Measurements from ENCODE around the gene FMNL2. TPM values are rescaled to one million over a fixed set of nuclear protein-coding genes. Genes with fewer than 3 reads are reported as not detected.

The FMNL2 gene
- total RNA-seq, 1 experiment from 2014 or later: 98.0 TPM

DNA sequence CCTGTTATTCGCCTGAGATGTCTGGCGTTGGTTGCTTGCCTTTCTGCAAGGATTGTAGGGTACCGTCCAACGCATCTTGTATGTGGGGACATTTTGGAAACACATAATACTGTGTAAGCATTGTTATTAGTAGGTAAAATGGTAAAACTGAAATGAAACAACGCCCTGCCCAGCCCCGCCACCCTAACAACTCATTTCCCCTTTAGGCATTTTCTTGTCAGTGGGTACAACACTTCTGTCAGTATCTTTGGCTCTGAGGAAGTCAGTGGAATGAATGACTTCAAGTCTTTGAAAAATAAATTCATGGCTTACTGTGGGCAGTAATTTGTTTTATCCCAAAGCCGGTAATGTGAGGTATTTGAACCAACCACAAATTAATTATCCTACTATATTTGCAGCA is 86.0 kb downstream of the FMNL2 start:
- DNase-seq (ENCODE audit: extremely low read depth, low read depth): no peak

DNA sequence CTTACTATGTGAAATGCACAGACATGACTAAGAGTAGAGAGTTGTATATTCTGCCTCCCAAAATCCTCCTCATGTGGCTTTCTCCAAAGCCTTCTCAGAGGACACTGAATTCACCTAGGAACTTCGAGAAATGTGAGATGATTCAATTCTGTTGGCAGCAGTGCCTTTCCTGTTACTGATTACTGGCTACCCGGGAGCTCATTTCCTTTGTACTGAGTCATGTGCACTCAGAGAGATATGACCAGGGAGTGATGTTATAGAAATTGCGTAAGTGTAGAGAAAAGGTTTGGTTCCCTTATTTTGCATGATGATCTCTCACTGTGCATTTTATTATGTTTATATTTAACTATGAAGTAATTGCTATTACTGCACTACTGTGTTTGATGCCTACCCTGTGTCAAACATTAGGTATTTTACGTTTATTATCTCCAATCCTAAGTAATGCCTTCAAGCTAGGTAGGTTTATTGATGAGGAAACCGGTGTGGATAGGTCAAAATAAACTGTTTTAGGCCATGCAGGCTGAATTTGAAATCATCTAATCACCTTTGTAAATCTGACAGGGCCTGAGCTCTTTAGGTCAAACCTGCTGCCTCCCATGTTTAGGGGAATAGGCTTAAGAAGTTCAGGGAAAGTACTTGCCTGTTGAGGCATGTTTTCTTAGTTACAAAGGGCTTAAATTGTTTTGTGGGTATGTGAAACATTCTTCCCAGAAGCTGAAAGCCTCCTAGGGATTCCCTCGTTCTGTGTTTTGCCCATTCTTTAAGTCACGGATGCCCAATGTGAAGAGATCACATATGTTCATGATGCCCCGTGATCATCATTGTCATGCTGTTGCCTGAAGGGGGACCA is 86.8 kb downstream of the FMNL2 start:
- peak; percentile 95 for DNase-seq (ENCODE audit: extremely low read depth, low read depth)

DNA sequence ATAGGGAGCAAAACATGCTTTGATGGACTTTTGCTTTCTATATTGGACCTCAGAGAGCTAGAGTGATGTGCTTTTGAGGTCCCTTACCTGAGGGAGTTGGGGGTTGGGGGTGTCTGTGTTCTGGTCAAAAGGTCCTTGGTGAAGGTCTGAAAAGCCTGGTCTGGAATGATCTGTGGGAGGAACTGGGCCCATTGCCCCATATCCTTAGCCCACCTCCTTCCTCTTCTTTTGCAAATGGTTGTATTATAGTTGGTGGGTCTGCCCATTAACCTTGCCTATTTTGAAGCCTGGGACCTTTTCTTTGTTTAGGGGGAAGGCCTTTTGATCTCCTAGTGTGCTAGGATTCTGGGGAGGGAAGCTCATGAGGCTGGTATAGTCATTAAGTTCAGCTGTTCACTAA is 88.7 kb downstream of the FMNL2 start:
- DNase-seq (ENCODE audit: extremely low read depth, low read depth): no peak

DNA sequence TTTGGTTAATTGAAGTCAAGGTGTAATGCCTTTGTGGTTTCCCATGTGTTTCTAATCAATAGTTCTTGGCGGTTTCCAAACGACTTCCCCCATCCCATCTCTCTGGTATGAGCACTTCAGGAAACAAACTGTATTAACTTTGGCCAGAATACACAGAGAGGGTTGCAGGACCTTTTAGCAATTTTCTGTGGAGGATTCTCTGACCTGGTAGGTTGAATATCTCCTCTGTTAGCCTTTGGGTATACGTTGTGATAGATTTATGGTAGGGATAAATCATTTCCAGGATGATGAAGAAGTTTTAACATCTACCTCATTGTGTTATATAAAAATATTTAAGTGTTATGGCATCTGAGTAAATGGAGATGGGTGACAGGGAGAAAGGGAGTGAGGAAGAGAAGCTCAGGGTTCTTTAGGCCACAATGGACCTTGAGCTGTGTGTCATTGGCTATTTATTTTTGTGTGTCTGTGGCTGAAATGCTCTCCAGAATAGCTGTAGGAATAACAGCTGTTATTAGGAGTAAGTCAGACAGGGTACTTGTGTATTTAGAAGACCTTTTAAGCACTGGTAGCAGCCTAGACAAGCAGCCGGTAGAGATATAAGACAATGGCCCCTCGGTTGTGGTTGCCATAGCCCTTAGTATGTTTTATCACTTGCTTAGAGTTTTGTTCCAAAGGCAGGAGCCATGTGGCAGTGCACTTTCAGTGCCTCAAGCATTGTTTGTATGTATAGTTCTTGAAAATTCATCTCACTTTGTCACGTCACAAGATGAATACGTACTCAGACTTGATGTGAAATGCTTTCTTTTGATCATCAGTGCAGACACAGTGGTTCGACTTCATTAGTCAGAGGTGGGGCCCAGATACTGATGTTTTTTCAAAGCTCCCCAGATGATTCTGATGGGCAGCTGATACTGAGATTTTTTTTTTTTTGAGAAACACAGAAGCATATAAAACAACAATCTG is 91.1 kb downstream of the FMNL2 start:
- DNase-seq (ENCODE audit: extremely low read depth, low read depth): no peak

DNA sequence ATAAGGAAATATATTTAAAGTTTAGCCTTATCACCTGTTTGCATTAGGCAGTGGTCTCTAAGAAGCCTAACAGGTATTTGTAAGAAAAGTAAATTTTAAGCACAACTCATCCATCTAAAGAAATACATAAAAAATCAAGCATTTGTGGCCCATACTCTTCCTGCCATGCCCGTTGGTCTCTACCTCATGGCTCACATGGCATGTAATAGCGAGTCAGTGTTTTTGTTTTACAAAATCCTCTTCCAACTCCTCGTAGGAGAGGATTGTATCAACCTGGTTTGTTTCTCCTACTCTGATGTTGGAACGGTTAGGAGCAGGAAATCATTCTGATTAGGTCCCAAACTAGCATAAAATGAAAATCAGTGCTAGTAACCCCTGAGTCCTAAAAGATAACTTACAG is 91.8 kb downstream of the FMNL2 start:
- DNase-seq (ENCODE audit: extremely low read depth, low read depth): no peak

DNA sequence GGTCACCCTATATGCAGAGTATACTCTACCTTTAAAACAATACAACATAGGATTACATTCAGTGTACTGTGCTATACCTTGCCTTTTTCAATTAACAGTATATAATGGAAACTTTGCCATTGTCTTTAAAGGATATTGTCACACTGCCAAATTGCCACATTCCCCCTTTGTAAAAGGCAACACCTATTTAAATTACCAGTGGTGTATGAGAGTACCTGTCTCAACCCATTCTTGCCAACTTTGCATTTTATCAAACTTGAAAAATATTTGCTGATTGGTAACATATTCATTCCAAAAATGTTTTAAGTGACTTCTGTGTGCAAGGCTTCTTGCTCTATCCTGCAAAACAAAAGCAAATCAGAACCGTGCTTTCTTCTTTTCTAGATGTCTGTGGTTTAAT is 92.9 kb downstream of the FMNL2 start:
- no peak for DNase-seq (ENCODE audit: extremely low read depth, low read depth)

DNA sequence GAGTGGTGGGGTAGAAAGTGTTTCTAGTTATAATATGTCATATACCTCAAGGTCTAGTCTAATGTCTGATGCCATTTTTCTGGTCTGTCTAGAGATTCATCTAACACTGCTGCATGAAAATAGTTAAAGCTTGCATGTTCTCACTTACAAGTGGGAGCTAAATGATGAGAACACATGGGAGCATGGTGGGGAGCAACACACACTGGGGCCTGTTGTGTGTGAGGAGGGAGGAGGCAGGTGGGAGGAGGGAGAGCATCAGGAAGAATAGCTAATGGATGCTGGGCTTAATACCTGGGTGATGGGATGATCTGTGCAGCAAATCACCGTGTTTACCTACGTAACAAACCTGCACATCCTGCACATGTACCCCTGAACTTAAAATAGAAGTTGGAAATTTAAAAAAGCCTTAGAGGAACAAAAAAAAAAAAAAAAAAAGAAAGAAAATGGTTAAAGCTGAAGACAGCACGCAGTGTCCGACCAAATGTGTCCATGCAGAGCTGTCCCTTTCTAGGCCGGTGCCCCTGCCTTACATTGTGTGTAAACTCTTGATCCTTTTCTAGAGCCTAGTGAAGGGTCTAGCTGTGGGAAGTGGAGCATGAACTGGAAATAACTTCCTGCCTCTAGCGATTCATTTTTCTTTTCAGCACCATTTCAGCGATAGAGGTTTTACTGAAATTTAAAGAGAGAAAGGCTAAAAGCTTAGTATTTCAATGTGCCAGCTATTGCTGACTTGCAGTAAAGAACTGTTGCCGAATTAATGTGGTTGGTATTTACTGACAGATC is 94.0 kb downstream of the FMNL2 start:
- DNase-seq (ENCODE audit: extremely low read depth, low read depth): no peak

DNA sequence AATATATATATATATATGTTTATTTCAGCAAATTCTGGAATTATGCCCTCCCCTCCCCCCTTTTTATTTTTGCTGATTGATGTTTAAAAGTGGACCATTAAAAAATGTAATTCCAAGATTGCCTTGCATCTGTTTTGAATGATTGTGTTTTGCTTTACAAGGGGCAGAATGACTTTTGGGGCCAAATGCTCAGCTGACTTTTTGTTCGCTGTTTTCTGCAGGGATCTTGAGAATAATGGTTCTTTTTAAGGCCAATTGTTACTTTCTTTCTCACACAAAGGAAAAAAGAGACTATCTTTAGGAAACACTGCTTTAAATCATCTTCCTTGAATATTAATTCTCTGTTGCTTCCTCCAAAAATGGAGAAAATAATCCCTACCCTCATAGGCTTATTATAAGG is 95.9 kb downstream of the FMNL2 start:
- DNase-seq (ENCODE audit: extremely low read depth, low read depth): no peak

DNA sequence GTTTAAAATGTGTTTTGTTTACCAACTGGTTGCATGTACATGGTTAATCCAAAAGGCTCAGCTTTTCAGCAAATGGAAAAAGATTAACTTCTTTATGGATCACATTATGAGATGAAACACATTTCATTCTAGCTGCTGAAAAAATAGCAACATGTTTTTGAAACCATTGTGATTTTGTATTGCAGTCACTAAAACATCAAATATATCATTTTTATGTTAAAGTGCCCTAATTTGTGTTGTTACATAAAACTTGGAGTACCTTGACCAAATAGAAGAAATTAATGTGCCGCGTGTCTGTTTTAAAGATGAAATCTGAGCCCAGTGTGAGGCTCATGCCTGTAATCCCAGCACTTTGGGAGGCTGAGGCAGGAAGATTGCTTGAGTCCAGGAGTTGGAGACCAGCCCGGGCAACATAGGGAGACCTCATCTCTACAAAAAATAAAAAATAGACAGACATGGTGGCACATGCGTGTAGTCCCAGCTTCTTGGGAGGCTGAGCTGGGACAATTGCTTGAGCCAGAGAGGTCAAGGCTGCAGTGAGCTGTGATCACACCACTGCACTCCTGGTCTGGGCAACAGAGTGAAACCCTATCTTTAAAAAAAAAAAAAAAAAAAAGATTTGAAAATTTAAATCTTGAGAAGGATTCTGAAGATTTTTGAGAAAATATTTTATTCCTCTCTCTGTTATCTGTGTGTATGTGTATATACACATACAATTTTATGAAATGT is 96.6 kb downstream of the FMNL2 start:
- no peak for DNase-seq (ENCODE audit: extremely low read depth, low read depth)

DNA sequence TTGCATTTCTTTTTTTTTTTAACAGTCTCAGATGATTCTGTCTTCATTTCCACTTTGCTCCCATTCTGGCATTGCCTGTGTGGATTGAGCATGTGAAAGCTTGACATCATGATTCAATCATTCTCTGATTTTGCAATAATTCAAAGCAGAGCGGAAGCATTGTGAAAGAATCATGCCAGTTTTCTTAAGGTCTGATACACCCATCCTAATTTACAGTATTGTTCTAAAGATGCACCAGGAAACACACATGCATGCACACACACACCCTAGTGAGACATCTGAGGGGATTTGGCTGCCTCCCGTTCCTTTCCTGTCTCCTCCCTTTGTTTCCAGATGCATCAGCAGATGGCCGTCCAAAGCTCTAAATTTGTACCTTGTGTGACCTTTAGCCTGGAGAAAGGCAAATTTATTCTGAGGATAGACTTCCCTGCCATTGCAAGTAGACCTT is 97.3 kb downstream of the FMNL2 start:
- peak; percentile 95 for DNase-seq (ENCODE audit: extremely low read depth, low read depth)

DNA sequence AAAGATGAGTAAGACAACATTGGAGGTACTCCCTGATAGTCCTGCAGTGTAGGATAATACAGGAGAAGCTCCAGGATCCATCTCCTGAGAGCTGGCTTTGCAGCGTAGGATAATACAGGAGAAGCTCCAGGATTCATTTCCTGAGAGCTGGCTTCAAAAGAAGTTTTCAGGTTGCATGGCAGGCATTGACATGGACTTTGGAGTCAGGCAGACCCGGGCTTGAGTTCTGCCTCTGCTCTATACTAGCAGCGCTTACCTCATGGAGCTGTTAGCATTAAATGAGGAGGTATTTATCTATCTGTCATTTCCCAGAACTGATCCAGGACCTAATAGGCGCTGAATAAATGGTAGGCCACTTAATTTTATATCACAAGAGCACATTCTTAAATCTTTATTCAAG is 97.8 kb downstream of the FMNL2 start:
- no peak for DNase-seq (ENCODE audit: extremely low read depth, low read depth)

DNA sequence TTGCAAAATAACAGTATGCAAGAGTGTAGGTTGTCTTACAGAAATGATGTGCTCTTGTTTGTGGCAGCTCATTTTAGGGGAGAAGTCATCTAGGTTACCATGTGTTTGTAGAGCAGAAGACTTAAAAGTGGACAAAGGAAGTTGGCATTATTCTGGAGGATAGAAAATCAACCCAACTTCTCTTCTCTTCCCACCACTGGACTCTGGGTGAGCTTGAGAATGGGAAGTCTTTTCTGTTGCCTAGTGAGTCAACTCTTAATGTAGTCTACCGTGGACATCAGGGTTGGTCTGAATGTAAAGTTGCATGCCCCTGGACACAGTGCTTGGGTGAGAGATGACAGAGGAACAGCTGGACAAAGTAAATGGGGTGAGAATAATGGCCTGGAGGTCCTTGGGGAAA is 98.3 kb downstream of the FMNL2 start:
- no peak for DNase-seq (ENCODE audit: extremely low read depth, low read depth)

DNA sequence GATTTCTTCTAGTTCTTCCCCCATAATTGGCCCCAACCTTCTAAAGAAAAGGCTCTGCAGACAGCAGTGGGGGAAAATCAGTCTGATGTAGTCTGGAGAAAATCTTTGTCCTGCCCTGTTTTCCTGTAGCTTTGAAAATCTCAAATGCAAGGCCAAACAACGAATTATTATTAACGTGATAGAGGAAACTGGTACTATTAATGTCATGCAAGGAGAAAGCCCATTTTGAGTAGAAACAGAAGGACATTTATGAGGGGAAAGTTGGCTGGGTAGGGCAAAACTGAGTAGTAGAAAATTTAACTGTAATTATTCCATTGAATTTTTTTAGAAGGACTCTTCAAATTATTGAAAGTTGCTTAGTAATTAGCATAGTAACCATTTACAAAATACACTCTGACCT is 98.8 kb downstream of the FMNL2 start:
- no peak for DNase-seq (ENCODE audit: extremely low read depth, low read depth)

DNA sequence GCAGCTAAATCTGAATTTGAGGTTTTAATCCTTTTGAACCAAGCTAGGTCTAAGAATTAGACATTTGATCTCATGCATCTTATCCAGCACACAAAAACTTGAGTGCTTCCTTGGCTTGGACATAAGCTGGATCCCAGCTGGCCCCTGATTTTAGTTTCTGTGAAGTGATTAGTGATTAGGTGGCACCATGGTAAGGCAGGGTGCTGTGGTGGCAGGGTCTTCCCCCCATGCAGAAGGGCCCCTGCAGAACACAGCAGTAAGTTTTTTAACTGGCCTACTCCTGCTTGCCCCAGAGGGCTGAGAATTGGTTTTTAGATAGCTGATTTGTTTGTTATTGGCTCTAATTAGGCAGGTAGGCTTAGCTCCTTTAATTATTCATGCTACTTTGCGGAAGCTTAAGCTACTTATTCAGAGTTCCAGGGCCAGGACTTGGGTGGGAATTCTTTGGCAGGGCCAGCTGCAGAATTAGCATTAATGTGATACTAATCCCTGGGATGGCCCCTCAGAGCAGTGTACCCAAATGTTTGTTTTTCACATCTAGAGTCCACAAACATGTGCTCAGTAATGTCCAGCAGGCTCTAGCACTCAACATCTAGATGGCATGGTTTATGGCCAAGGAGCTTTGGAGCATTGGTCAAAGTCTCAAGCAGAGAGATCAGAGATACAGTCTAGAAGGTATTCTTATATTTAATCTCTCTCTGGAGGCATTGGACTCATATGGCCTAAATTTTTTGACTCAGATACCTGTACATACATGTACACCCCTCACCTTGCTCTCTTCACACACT is 99.6 kb downstream of the FMNL2 start:
- no peak for DNase-seq (ENCODE audit: extremely low read depth, low read depth)

DNA sequence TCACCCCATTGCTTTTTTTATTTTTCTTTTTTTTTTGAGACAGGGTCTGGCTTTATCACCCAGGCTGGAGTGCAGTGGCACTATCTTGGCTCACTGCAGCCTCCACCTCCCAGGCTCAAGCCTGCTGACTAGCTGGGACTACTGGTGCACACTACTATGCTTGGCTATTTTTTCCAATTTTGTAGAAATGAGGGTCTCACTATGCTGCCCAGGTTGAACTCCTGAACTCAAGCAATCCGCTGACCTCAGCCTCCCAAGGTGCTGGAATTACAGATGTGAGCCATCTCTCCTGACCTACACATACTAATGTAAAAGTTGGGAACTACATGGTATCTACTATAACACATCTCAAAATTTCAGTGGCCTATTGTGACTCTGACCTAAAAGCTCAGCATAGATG is 101.2 kb downstream of the FMNL2 start:
- DNase-seq (ENCODE audit: extremely low read depth, low read depth): no peak

DNA sequence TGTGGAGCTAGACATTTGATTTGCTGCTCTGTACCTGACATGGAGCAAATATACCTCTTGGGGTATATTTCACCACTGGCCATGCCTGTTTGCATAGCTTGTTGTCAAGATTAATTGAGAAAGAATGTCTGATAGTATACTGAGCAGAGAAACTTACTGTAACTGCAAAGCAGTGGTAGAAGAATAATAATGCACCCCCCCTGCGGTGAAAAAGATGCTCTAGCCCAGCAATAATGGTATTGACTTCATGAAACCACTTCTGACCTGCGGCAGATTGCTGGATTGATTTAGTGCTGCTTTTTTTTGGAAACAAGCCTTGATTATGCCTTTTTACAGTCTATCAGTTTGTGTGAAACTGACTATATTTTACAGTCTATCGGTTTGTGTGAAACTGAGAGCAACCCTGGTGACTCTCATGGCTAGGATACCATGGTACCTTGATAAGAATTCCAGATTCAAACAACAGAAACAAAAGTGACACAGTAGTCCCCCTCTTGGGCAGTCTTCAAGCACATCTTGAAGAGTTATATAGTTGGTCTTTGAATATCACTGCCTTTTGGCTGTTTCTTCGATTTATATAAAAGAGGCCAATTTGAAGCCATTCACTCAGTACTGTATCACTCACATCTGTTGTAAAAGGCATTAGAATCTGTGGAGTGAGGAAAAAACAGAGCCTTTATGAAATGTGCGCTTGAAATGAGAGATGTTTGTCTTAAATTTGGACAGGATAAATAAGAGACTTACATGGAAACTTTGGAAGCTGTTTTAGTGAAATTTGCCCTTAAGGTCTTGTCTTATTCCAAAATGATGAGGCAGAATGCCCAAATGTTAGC is 102.5 kb downstream of the FMNL2 start:
- no peak for DNase-seq (ENCODE audit: extremely low read depth, low read depth)

DNA sequence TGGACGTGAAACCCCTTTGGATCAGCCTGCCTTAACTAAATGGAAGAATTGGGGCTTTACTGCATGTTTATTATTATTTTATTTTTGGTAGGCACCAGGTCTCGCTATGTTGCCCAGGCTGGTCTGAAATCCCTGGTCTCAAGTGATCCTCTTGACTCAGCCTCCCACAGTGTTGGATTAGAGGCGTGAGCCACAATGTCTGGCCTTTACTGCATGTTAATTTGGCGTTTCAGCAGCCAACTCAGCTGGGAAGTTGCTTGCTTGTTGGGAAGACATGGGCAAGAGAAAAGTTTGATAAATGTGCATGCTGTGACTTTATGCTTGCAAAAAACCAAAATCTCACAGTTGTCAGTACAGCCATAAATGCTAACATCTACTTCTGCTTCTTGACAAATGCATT is 105.1 kb downstream of the FMNL2 start:
- no peak for DNase-seq (ENCODE audit: extremely low read depth, low read depth)

DNA sequence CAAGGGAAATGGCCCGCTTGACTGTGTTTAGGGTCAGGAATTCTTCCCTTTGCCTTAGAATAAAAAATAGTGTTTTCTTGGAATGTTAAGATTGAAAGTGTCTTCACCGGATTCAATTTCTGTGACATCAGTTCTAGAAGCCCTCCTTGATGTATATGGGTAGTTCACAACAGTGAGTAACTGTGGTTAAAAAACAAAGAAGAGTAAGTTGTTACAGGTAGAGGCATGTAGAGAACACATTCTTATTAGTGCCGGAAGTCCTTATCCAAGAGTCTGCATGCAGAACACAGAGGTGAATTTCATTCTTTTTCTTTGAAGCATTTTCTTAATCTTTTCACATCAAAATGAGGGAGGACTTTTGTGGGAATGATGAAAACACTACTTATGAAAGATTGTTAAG is 105.5 kb downstream of the FMNL2 start:
- DNase-seq (ENCODE audit: extremely low read depth, low read depth): no peak

DNA sequence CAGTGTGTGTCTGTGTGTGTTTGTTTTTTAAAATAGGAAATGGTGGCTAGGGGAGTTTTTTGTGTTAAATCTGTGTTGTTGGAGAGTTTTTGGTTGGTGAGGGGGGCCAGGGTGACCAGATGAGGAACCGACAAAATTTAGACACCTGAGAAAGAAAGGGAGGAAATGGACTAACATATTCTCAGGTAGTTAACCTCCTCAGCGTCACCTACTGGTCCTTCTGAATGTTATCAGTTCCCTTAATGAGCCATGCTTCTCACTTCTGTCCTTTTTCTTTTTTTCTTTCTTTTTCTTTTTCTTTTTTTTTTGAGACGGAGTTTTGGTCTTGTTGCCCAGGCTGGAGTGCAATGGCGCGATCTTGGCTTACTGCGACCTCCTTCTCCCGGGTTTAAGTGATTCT is 107.0 kb downstream of the FMNL2 start:
- DNase-seq (ENCODE audit: extremely low read depth, low read depth): no peak

Data from NCI-H460 (cell line).